Measurements from ENCODE around the gene ADD3.

The ADD3 gene

GRCh38 chr10:110013630-110014293 is 6.0 kb downstream of the ADD3 start:
- H3K27ac ChIP-seq = no peak overlapping the region
- TF ChIP-seq ZFX (IDR thresholded peaks at IDR 0.05; ENCODE audit: borderline replicate concordance) (no peak), CTCF (IDR thresholded peaks at IDR 0.05) (no peak)

GRCh38 chr10:110016039-110016438 is 8.3 kb downstream of the ADD3 start:
- no peak overlapping the region for H3K27ac ChIP-seq
- no peak for TF ChIP-seq ZFX (IDR thresholded peaks at IDR 0.05; ENCODE audit: borderline replicate concordance)
- TF ChIP-seq CTCF (IDR thresholded peaks at IDR 0.05) = peak; percentile 40

- no peak for TF ChIP-seq ZFX (IDR thresholded peaks at IDR 0.05; ENCODE audit: borderline replicate concordance)
- TF ChIP-seq CTCF (IDR thresholded peaks at IDR 0.05) = no peak
- no peak overlapping the region for H3K27ac ChIP-seq
Observed at GRCh38 chr10:110017052-110017451, 9.3 kb downstream of the ADD3 start.

- no peak for TF ChIP-seq ZFX (IDR thresholded peaks at IDR 0.05; ENCODE audit: borderline replicate concordance)
- TF ChIP-seq CTCF (IDR thresholded peaks at IDR 0.05) = no peak
- no peak overlapping the region for H3K27ac ChIP-seq
Observed at GRCh38 chr10:110017907-110018306, 10.1 kb downstream of the ADD3 start.

GRCh38 chr10:110020265-110020664 is 12.5 kb downstream of the ADD3 start:
- TF ChIP-seq ZFX (IDR thresholded peaks at IDR 0.05; ENCODE audit: borderline replicate concordance) = no peak
- no peak for TF ChIP-seq CTCF (IDR thresholded peaks at IDR 0.05)
- H3K27ac ChIP-seq = no peak overlapping the region

GRCh38 chr10:110022716-110023504 is 15.1 kb downstream of the ADD3 start:
- H3K27ac ChIP-seq = no peak overlapping the region
- TF ChIP-seq CTCF (IDR thresholded peaks at IDR 0.05) = no peak
- TF ChIP-seq ZFX (IDR thresholded peaks at IDR 0.05; ENCODE audit: borderline replicate concordance) = no peak
